HG03432 (cell line): ENCODE measurements around the gene STX19.
"Not testable (repeated sequence)": the region's sequence is repeated elsewhere in the genome, so short reads cannot be mapped to it uniquely, and the experiment has no call there.

Source experiments
- ATAC-seq: cut with Tn5 transposase; IDR thresholded peaks from one replicate; pipeline ENCODE4 v1.9.1; 2021; ENCODE audit warnings: mild to moderate bottlenecking, moderate library complexity; ENCODE audit not compliant: unreplicated experiment

The STX19 gene

GRCh38 chr3:94028093-94028837, at the start of gene STX19:
Gene STX19, minus strand, starts transcription at chr3:94028597. Its CDS starts 13,328 bp downstream, at chr3:94015269.
- ATAC-seq, result no peak

- ATAC-seq, result no peak
Measured at GRCh38 chr3:94076055-94076454, 47.7 kb upstream of the STX19 start.

- peak; percentile 77 for ATAC-seq
Measured at GRCh38 chr3:94071713-94072284, 43.4 kb upstream of the STX19 start.

- peak; percentile 64 for ATAC-seq
Measured at GRCh38 chr3:94070341-94070911, 42.0 kb upstream of the STX19 start.

GRCh38 chr3:94069194-94069813, 40.9 kb upstream of the STX19 start:
- no peak for ATAC-seq

- ATAC-seq, result no peak
Measured at GRCh38 chr3:94066506-94067500, 38.4 kb upstream of the STX19 start.

- ATAC-seq, result no peak
Measured at GRCh38 chr3:94065819-94066480, 37.6 kb upstream of the STX19 start.

- no peak for ATAC-seq
Measured at GRCh38 chr3:94065122-94065521, 36.7 kb upstream of the STX19 start.

- no peak for ATAC-seq
Measured at GRCh38 chr3:94064243-94064860, 36.0 kb upstream of the STX19 start.

GRCh38 chr3:94063496-94064119, 35.2 kb upstream of the STX19 start:
- ATAC-seq, result no peak

- peak; percentile 94 for ATAC-seq
Measured at GRCh38 chr3:94062513-94063404, 34.4 kb upstream of the STX19 start, which contains the start of the genes DHFR2 and NSUN3. Gene DHFR2, minus strand, starts transcription at chr3:94062916. Its CDS starts 1,405 bp downstream, at chr3:94061511. Gene NSUN3, plus strand, starts transcription at chr3:94063061. Its CDS starts 66 bp downstream, at chr3:94063127.

- no peak for ATAC-seq
Measured at GRCh38 chr3:94061297-94061696, 32.9 kb upstream of the STX19 start.

GRCh38 chr3:94050546-94050945, 22.1 kb upstream of the STX19 start:
- no peak for ATAC-seq

- no peak for ATAC-seq
Measured at GRCh38 chr3:94049267-94049666, 20.9 kb upstream of the STX19 start.

- ATAC-seq, result no peak
Measured at GRCh38 chr3:94046533-94046932, 18.1 kb upstream of the STX19 start.

- not testable (repeated sequence) for ATAC-seq
Measured at GRCh38 chr3:94044100-94044936, 15.9 kb upstream of the STX19 start.

GRCh38 chr3:94043285-94043684, 14.9 kb upstream of the STX19 start:
- no peak for ATAC-seq
